Measurements from ENCODE around the gene ZNF829. TPM values are rescaled to one million over a fixed set of nuclear protein-coding genes. Genes with fewer than 3 reads are reported as not detected.
A peak's percentile ranks its signal among the peaks of the same experiment; 100 is the strongest.

The ZNF829 gene
- total and polyA plus RNA-seq, 10 of the 15 experiments (the other 5 are each of a cell fraction or from before 2014, with no cell fraction given) = 0.08 to 0.63 (median 0.22) TPM

DNA sequence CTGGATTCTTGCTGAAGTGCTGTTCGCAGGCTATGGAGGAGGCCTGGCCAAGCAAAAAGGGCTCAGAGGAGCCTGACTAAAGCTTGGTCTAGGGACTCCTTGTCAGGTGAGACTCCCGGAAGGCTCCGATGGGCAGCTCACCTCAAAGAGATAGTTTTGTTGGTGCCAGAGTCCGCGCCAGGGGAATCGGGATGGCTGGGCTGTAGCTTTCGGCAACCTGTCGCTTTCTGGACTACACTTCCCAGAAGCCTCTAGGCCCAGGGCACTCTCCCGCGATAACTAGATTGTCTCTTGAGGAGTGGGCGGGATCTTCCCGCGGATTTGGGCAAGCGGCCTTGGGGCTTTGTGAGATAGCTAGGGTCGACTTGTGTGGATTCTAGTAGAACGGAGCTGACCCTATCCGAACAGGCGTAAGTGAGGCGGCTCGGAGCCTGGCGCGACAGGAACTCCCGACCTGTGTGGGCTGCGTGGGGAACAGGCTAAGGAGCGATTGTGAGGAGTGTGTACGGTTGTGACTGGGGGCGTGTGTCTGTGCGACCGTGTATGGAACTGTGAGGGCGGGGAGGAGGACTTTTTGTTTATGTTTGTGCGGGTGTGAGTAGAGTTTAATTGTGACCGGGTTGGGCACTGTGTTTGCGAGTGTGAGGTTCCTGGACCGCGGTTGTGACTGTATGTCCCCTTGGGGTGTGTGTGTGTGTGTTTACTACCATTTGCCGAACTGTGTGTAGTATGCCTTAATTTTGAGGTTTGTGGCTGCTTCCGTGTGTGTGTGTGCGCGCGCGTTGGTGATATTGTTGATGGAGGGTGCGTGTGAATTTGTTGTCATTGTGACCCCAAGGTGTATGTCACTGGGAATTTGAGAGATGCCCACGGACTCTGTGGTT, 65.3 kb downstream of the ZNF829 start, which contains the start of gene ZNF345 (continued):
- peak; percentile 30; the same call in 1 of the 2 replicates for TF ChIP-seq RUNX3 (IDR thresholded peaks at IDR 0.05; ENCODE audit: low read length)
- TF ChIP-seq MTA2 (IDR thresholded peaks at IDR 0.05; ENCODE audit: low read depth) = 0 out of 2 replicates have a peak, but pooled peaks have one; percentile 10
- TF ChIP-seq ZBTB4 (CRISPR knock-in tag; IDR thresholded peaks at IDR 0.05) = no peak
- peak; percentile 98 for TF ChIP-seq CHD2 (IDR thresholded peaks at IDR 0.05; ENCODE audit: borderline replicate concordance, low read depth, low read length)
- TF ChIP-seq PML (IDR thresholded peaks at IDR 0.05; ENCODE audit: low read length) = no peak
- no peak for TF ChIP-seq BACH1 (IDR thresholded peaks at IDR 0.05; ENCODE audit: borderline replicate concordance)
- no peak for TF ChIP-seq MYC (IDR thresholded peaks at IDR 0.05; ENCODE audit: insufficient read depth, insufficient read length, insufficient replicate concordance, low read length, severe bottlenecking)
- TF ChIP-seq SMC3 (IDR thresholded peaks at IDR 0.05; ENCODE audit: borderline replicate concordance, low read length) = no peak
- TF ChIP-seq YY1 (IDR thresholded peaks at IDR 0.05; ENCODE audit: low read depth, low read length) = peak; percentile 43
- TF ChIP-seq RBBP5 (conservative IDR thresholded peaks at IDR 0.05) = no peak
- TF ChIP-seq NBN (IDR thresholded peaks at IDR 0.05) = peak; percentile 17; the same call in 1 of the 2 replicates
- peak; percentile 14 for TF ChIP-seq SP1 (IDR thresholded peaks at IDR 0.05; ENCODE audit: low read depth, low read length)
- TF ChIP-seq FOS (IDR thresholded peaks at IDR 0.05; ENCODE audit: borderline replicate concordance, extremely low read depth, insufficient read length) = no peak
- no peak for TF ChIP-seq MYB (IDR thresholded peaks at IDR 0.05; ENCODE audit: borderline replicate concordance, low read depth, low read length)
- TF ChIP-seq ZNF217 (IDR thresholded peaks at IDR 0.05) = no peak
- 0 out of 2 replicates have a peak, but pooled peaks have one; percentile 8 for TF ChIP-seq TAF1 (IDR thresholded peaks at IDR 0.05; ENCODE audit: borderline replicate concordance, low read depth, low read length)
- TF ChIP-seq BCL3 (IDR thresholded peaks at IDR 0.05; ENCODE audit: borderline replicate concordance, insufficient read depth, low read depth, low read length, poor library complexity, severe bottlenecking) = no peak
- TF ChIP-seq ZNF274 (IDR thresholded peaks at IDR 0.05; ENCODE audit: insufficient read depth, insufficient read length) = no peak
- TF ChIP-seq CTCF (IDR thresholded peaks at IDR 0.05 in 2 of 3, conservative IDR thresholded peaks at IDR 0.05 in 1 of 3; ENCODE audit: control insufficient read depth in 2 of 3, extremely low read depth in 1 of 3, insufficient read depth in 1 of 3, low read depth in 3 of 3, low read length in 3 of 3) = no peak
- TF ChIP-seq, protein P1, sequence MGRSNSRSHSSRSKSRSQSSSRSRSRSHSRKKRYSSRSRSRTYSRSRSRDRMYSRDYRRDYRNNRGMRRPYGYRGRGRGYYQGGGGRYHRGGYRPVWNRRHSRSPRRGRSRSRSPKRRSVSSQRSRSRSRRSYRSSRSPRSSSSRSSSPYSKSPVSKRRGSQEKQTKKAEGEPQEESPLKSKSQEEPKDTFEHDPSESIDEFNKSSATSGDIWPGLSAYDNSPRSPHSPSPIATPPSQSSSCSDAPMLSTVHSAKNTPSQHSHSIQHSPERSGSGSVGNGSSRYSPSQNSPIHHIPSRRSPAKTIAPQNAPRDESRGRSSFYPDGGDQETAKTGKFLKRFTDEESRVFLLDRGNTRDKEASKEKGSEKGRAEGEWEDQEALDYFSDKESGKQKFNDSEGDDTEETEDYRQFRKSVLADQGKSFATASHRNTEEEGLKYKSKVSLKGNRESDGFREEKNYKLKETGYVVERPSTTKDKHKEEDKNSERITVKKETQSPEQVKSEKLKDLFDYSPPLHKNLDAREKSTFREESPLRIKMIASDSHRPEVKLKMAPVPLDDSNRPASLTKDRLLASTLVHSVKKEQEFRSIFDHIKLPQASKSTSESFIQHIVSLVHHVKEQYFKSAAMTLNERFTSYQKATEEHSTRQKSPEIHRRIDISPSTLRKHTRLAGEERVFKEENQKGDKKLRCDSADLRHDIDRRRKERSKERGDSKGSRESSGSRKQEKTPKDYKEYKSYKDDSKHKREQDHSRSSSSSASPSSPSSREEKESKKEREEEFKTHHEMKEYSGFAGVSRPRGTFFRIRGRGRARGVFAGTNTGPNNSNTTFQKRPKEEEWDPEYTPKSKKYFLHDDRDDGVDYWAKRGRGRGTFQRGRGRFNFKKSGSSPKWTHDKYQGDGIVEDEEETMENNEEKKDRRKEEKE (IDR thresholded peaks at IDR 0.05) = no peak

Measured in GM12878 (cell line).